RWPE2 (cell line): ENCODE results near the gene TMEM138.

Experiments
- ATAC-seq: fragments of 200-7000 bp; cut with Tn5 transposase; 3 replicates; pipeline ENCODE4 v1.9.1; 2021; ENCODE audit warnings: low read depth
- DNase-seq: peaks from one replicate; pipeline ENCODE4 v3.0.0-alpha.2; 2020; ENCODE audit warnings: low spot score
- H3K27ac ChIP-seq: fragments of 450-650 bp; 2 replicates; pipeline ENCODE4 v1.5.1; 2017; ENCODE audit warnings: mild to moderate bottlenecking; ENCODE audit not compliant: poor library complexity, severe bottlenecking
- H3K27me3 ChIP-seq: fragments of 250-450 bp; sonication (Bioruptor Pico); 2 replicates; pipeline ENCODE4 v1.5.1; 2021; ENCODE audit warnings: mild to moderate bottlenecking, moderate library complexity; ENCODE audit not compliant: insufficient read depth, poor library complexity, severe bottlenecking
- H3K36me3 ChIP-seq: fragments of 250-450 bp; sonication (Bioruptor Pico); 2 replicates; pipeline ENCODE4 v1.5.1; 2020; ENCODE audit warnings: low read depth, mild to moderate bottlenecking, moderate library complexity
- H3K4me1 ChIP-seq: fragments of 250-450 bp; sonication (Bioruptor Pico); 2 replicates; pipeline ENCODE4 v1.5.1; 2021; ENCODE audit warnings: mild to moderate bottlenecking, moderate library complexity; ENCODE audit not compliant: insufficient read depth, poor library complexity, severe bottlenecking
- H3K4me3 ChIP-seq: fragments of 250-450 bp; sonication (Bioruptor Pico); 2 replicates; pipeline ENCODE4 v1.5.1; 2021; ENCODE audit warnings: mild to moderate bottlenecking, moderate library complexity; ENCODE audit not compliant: severe bottlenecking
- H3K9me3 ChIP-seq: fragments of 250-450 bp; sonication (Bioruptor Pico); 2 replicates; pipeline ENCODE4 v1.5.1; 2021; ENCODE audit warnings: mild to moderate bottlenecking, moderate library complexity; ENCODE audit not compliant: severe bottlenecking
- CTCF ChIP-seq: fragments of 450-650 bp; IDR thresholded peaks from one replicate; pipeline ENCODE4 v1.5.1; 2017; ENCODE audit warnings: mild to moderate bottlenecking, moderate library complexity; ENCODE audit not compliant: poor library complexity, severe bottlenecking

TMEM138 gene

GRCh38 chr11:61354208-61354607 lies 8.0 kb upstream of the TMEM138 start:
- DNase-seq, result no peak
- TF ChIP-seq CTCF, result no peak
- Histone ChIP-seq H3K9me3 (no peaks in the 10 kb centered on the region), H3K27me3 (no peaks in the 10 kb centered on the region), H3K4me1 (peaks cover 4% of the 10 kb centered on the region), H3K27ac (no peak overlapping the region), H3K4me3 (no peak overlapping the region), H3K36me3 (peaks cover 18% of the 10 kb centered on the region)
- no peak for ATAC-seq

- H3K27me3 ChIP-seq, result no peaks in the 10 kb centered on the region
- peaks cover 4% of the 10 kb centered on the region for H3K4me1 ChIP-seq
- H3K27ac ChIP-seq, result no peak overlapping the region
- TF ChIP-seq CTCF, result no peak
- no peaks in the 10 kb centered on the region for H3K9me3 ChIP-seq
- H3K4me3 ChIP-seq, result no peak overlapping the region
- H3K36me3 ChIP-seq, result peaks cover 11% of the 10 kb centered on the region; the same call in 1 of the 2 replicates
- DNase-seq (no peak), ATAC-seq (no peak)
Observed at GRCh38 chr11:61356706-61357105, 5.5 kb upstream of the TMEM138 start.

GRCh38 chr11:61357233-61357893 lies 4.8 kb upstream of the TMEM138 start:
- TF ChIP-seq CTCF, result no peak
- Histone ChIP-seq H3K27me3 (no peaks in the 10 kb centered on the region), H3K36me3 (peaks cover 5% of the 10 kb centered on the region; the same call in 1 of the 2 replicates), H3K4me3 (no peak overlapping the region), H3K4me1 (peaks cover 4% of the 10 kb centered on the region), H3K9me3 (no peaks in the 10 kb centered on the region), H3K27ac (no peak overlapping the region)
- ATAC-seq (no peak), DNase-seq (no peak)

GRCh38 chr11:61357894-61358239 lies 4.3 kb upstream of the TMEM138 start:
- TF ChIP-seq CTCF, result no peak
- no peak overlapping the region for H3K4me3 ChIP-seq
- DNase-seq, result no peak

GRCh38 chr11:61358566-61358965 lies 3.6 kb upstream of the TMEM138 start:
- no peak for DNase-seq
- Histone ChIP-seq H3K4me1 (peaks cover 4% of the 10 kb centered on the region), H3K27me3 (no peaks in the 10 kb centered on the region), H3K27ac (no peak overlapping the region), H3K9me3 (no peaks in the 10 kb centered on the region), H3K4me3 (no peak overlapping the region), H3K36me3 (peaks cover 4% of the 10 kb centered on the region)
- TF ChIP-seq CTCF, result no peak
- ATAC-seq, result no peak

More at GRCh38 chr11:61357894-61358239, 4.3 kb upstream of the TMEM138 start:
- no peaks in the 10 kb centered on the region for H3K36me3 ChIP-seq
- H3K4me1 ChIP-seq, result peaks cover 4% of the 10 kb centered on the region
- ATAC-seq, result no peak
- no peaks in the 10 kb centered on the region for H3K9me3 ChIP-seq
- no peaks in the 10 kb centered on the region for H3K27me3 ChIP-seq
- no peak overlapping the region for H3K27ac ChIP-seq
